Sigmoid colon (tissue), 7 donors: ENCODE data around the gene GALNT8. TPM values are rescaled to one million over a fixed set of nuclear protein-coding genes. Genes with fewer than 3 reads are reported as not detected.
"Not testable (repeated sequence)": the region's sequence is repeated elsewhere in the genome, so short reads cannot be mapped to it uniquely, and the experiment has no call there.

ENCODE experiments used
- DNase-seq: peaks from one replicate; pipeline ENCODE4 v3.0.0-alpha.2; 2019
- H3K27ac ChIP-seq, 4 donors: fragments of 200-600 bp; sonication (generic); one replicate each; pipeline ENCODE4 v1.5.1; 2016 to 2019; ENCODE audit warnings: mild to moderate bottlenecking in 1 of 4
- H3K27me3 ChIP-seq, 3 donors: fragments of 200-600 bp; sonication (generic); one replicate each; pipeline ENCODE4 v1.5.1; 2019; ENCODE audit warnings: mild to moderate bottlenecking in 1 of 3
- H3K36me3 ChIP-seq, 4 donors: fragments of 200-600 bp; sonication (generic); one replicate each; pipeline ENCODE4 v1.5.1; 2016 to 2019
- H3K4me1 ChIP-seq, 4 donors: fragments of 200-600 bp; sonication (generic); one replicate each; pipeline ENCODE4 v1.5.1; 2017 to 2019
- H3K4me3 ChIP-seq, 4 donors: fragments of 200-600 bp; sonication (generic); one replicate each; pipeline ENCODE4 v1.5.1; 2017 to 2019; ENCODE audit warnings: mild to moderate bottlenecking in 2 of 4, moderate library complexity in 1 of 4
- H3K9me3 ChIP-seq, 4 donors: fragments of 200-600 bp in 3 of 4; sonication (generic) in 3 of 4; one replicate each; pipeline versions ENCODE4 v1.5.1 to v1.6.1; 2013 to 2019
- EP300 ChIP-seq, 4 donors: sonication (generic); formaldehyde crosslinking; IDR thresholded peaks; one replicate each; pipeline ENCODE4 v1.6.1; 2017; ENCODE audit warnings: antibody characterized with exemption in 4 of 4
- POLR2A ChIP-seq, 2 donors: fragments of 450-650 bp; IDR thresholded peaks; one replicate each; pipeline ENCODE4 v1.6.1; 2016; ENCODE audit warnings: antibody characterized with exemption in 2 of 2, mild to moderate bottlenecking in 2 of 2, moderate library complexity in 2 of 2
- POLR2AphosphoS5 ChIP-seq, 4 donors: sonication (generic); formaldehyde crosslinking; IDR thresholded peaks; one replicate each; pipeline ENCODE4 v1.6.1; 2017; ENCODE audit warnings: antibody characterized with exemption in 4 of 4
- WGBS, 2 donors: extraction: QIAGEN DNeasy Blood & Tissue Kit; methylation state at CpG; one replicate each; pipeline ENCODE4 v1.1.7; 2013; 5-methylcytosine and 5-hydroxymethylcytosine counted together
- intact Hi-C: fragments of 100-400 bp; cut with DNase I; formaldehyde crosslinking; loops from one replicate; pipeline ENCODE4 v1.15.1; 2023
- polyA plus RNA-seq, 3 donors: library from polyadenylated mRNA; stranded (reverse); fragments of 200-250 nt; gene quantifications; one replicate each; pipeline ENCODE4 v1.2.3, GENCODE V29; 2013
- total RNA-seq, 4 donors: library from RNA; depleted of rRNA; stranded (reverse); fragments of >200 nt; gene quantifications; one replicate each; pipeline ENCODE4 v1.1.0, GENCODE V29; 2016
- TF ChIP-seq, protein P1 (sequence below), 4 experiments: fragments of 450-650 bp in 3 of 4; fragments of 200-600 bp in 1 of 4; IDR thresholded peaks; one replicate each; pipeline ENCODE4 v1.5.1; 2016 to 2019; ENCODE audit warnings: antibody characterized with exemption in 4 of 4, mild to moderate bottlenecking in 3 of 4, moderate library complexity in 2 of 4
- donor health status: healthy with polysubstance abuse.
- donor health status: Bipolar disorder and iron deficiency.
- donor health status: healthy.

The GALNT8 gene
- total and polyA plus RNA-seq, 7 donors = 1.1 to 8.1 (median 2.8) TPM

DNA sequence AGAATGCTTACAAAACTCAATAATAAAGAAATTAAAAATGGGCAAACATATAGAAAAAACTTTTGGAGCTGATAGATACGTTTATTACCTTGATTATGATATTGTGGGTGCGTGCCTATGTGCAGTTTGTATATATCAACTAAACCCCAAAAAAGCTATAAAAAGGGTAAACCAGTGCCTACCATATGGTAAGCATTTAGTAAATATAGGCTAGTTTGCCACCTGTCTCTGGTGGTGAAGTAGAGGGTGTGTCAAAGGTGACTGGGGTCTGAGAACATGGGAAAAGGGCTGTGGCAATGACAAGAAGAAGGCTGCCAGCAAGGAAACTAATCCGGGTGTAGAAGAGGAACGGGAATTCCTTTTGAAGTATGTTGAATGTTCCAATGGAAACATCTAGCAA lies 18.3 kb downstream of the GALNT8 start:
- TF ChIP-seq EP300 (IDR thresholded peaks at IDR 0.05) (no peak), POLR2A (IDR thresholded peaks at IDR 0.05) (no peak), POLR2AphosphoS5 (IDR thresholded peaks at IDR 0.05) (no peak)
- TF ChIP-seq, protein P1, sequence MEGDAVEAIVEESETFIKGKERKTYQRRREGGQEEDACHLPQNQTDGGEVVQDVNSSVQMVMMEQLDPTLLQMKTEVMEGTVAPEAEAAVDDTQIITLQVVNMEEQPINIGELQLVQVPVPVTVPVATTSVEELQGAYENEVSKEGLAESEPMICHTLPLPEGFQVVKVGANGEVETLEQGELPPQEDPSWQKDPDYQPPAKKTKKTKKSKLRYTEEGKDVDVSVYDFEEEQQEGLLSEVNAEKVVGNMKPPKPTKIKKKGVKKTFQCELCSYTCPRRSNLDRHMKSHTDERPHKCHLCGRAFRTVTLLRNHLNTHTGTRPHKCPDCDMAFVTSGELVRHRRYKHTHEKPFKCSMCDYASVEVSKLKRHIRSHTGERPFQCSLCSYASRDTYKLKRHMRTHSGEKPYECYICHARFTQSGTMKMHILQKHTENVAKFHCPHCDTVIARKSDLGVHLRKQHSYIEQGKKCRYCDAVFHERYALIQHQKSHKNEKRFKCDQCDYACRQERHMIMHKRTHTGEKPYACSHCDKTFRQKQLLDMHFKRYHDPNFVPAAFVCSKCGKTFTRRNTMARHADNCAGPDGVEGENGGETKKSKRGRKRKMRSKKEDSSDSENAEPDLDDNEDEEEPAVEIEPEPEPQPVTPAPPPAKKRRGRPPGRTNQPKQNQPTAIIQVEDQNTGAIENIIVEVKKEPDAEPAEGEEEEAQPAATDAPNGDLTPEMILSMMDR (IDR thresholded peaks at IDR 0.05) = no peak
- no peaks in the 10 kb centered on the region for H3K4me1 ChIP-seq
- H3K4me3 ChIP-seq = no peak overlapping the region
- H3K27me3 ChIP-seq = no peaks in the 10 kb centered on the region
- no peaks in the 10 kb centered on the region for H3K36me3 ChIP-seq
- 22 to 66% methylated on average over 4 of the region's 4 CpGs for WGBS, 2 donors
- DNase-seq = no peak
- no peak overlapping the region for H3K27ac ChIP-seq
- H3K9me3 ChIP-seq = no peaks in the 10 kb centered on the region
- intact Hi-C loops = no loop called here

DNA sequence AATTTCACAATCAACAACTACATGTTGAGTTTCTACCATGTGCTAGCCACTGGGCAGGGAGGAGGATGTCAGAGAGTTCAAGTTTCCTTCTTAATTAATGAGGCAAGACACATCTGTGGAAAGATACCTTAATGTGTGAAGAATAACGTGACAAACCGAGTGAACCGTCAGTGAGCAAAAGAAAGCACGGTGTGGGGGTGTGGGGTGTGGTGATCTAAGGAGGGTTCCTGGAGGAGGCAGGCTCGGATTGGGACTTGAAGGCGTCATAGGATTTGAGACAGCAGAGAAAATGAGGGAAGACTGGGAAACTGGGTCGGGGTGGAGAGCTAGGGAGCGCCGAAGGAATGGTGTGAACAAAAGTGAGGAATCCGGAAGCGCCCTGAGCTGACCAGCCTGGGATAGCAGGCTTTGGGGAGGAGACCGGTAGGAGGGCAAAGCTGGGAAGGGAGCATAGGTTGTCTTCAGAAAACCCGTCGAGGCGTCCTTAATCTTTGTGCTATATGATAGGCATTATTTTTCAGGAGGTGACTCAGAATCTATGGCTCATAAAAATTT lies 22.3 kb downstream of the GALNT8 start:
- H3K4me3 ChIP-seq = no peak overlapping the region
- 90 to 93% methylated on average over 15 of the region's 15 CpGs for WGBS, 2 donors

DNA sequence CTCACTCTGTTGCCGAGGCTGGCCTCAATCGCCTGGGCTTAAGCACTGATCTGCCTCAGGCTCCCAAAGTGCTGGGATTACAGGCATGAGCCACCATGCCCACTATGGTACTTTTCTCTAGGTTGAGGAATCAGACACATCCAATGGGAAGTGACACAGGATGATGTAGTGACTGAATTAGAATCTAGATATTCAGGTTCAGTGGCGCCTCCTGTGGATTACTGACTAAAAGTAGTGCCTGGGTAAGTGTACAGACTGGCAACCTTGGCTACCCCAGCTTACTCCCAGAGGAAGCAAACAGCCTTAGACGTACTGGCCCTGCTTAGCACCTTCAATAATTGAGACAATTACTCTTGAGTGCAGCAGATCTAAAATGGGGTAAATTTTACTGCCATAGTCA lies 22.8 kb downstream of the GALNT8 start:
- H3K27ac ChIP-seq = no peak overlapping the region
- 84 to 90% methylated on average over 4 of the region's 4 CpGs for WGBS, 2 donors
- intact Hi-C loops = no loop called here
- DNase-seq = no peak
- TF ChIP-seq POLR2A (IDR thresholded peaks at IDR 0.05) (no peak), POLR2AphosphoS5 (IDR thresholded peaks at IDR 0.05) (no peak), EP300 (IDR thresholded peaks at IDR 0.05) (no peak)
- TF ChIP-seq, protein P1 (IDR thresholded peaks at IDR 0.05) = no peak
- no peak overlapping the region for H3K4me3 ChIP-seq
- no peaks in the 10 kb centered on the region for H3K4me1 ChIP-seq
- no peaks in the 10 kb centered on the region for H3K36me3 ChIP-seq
- H3K9me3 ChIP-seq = no peaks in the 10 kb centered on the region
- no peaks in the 10 kb centered on the region for H3K27me3 ChIP-seq

More for the DNA sequence above, 22.3 kb downstream of the GALNT8 start:
- intact Hi-C loops = no loop called here
- Histone ChIP-seq H3K36me3 (no peaks in the 10 kb centered on the region), H3K27ac (no peak overlapping the region), H3K9me3 (no peaks in the 10 kb centered on the region), H3K4me1 (no peaks in the 10 kb centered on the region), H3K27me3 (no peaks in the 10 kb centered on the region)
- TF ChIP-seq, protein P1 (IDR thresholded peaks at IDR 0.05) = no peak
- TF ChIP-seq EP300 (IDR thresholded peaks at IDR 0.05) (no peak), POLR2AphosphoS5 (IDR thresholded peaks at IDR 0.05) (no peak), POLR2A (IDR thresholded peaks at IDR 0.05) (no peak)
- no peak for DNase-seq

DNA sequence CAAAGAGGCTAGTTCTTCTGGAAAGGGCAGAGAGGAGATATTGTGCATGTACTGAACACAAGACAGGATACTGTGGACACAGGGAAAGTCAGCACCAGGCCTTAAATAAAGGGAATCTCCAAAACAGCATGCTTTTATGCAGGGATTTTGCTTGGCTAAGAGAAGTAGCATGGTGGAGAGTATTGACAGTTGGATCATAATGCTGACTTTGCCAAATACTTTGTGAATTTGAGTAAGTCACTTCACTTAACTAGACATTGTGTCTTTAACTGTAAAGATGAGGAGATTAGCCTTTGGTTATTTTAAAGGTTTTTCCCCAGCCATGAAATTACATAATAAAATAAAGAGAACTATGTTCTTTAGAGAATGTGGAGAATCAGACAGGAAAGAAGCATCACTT lies 24.5 kb downstream of the GALNT8 start:
- Histone ChIP-seq H3K27ac (no peak overlapping the region), H3K27me3 (no peaks in the 10 kb centered on the region), H3K9me3 (no peaks in the 10 kb centered on the region), H3K4me1 (no peaks in the 10 kb centered on the region), H3K36me3 (no peaks in the 10 kb centered on the region), H3K4me3 (no peak overlapping the region)
- intact Hi-C loops = no loop called here
- DNase-seq = no peak
- TF ChIP-seq EP300 (IDR thresholded peaks at IDR 0.05) (no peak), POLR2AphosphoS5 (IDR thresholded peaks at IDR 0.05) (no peak), POLR2A (IDR thresholded peaks at IDR 0.05) (no peak)
- TF ChIP-seq, protein P1 (IDR thresholded peaks at IDR 0.05) = no peak

DNA sequence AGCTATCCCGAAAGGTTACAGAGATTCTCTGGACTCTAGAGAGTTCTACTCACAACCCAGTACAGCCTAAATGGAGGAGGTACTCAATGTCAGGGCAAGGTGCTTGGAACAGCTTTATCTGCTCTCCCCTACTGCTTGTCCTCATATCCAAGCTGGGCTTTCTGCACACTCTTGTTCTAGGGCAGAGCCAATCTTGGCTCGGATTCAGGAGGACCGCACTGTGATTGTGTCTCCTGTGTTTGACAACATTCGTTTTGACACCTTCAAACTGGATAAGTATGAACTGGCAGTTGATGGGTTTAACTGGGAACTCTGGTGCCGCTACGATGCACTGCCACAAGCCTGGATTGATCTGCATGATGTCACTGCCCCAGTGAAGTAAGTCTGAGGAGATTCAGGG lies 25.0 kb downstream of the GALNT8 start:
- H3K27me3 ChIP-seq = no peaks in the 10 kb centered on the region
- H3K36me3 ChIP-seq = no peaks in the 10 kb centered on the region
- no peaks in the 10 kb centered on the region for H3K9me3 ChIP-seq
- no peak overlapping the region for H3K27ac ChIP-seq
- TF ChIP-seq, protein P1 (IDR thresholded peaks at IDR 0.05) = no peak
- TF ChIP-seq EP300 (IDR thresholded peaks at IDR 0.05) = no peak
- no peak for TF ChIP-seq POLR2A (IDR thresholded peaks at IDR 0.05)
- no peak for TF ChIP-seq POLR2AphosphoS5 (IDR thresholded peaks at IDR 0.05)
- H3K4me3 ChIP-seq = no peak overlapping the region
- intact Hi-C loops = no loop called here
- no peak for DNase-seq
- WGBS, 2 donors = 91 to 94% methylated on average over 6 of the region's 6 CpGs
- H3K4me1 ChIP-seq = no peaks in the 10 kb centered on the region

DNA sequence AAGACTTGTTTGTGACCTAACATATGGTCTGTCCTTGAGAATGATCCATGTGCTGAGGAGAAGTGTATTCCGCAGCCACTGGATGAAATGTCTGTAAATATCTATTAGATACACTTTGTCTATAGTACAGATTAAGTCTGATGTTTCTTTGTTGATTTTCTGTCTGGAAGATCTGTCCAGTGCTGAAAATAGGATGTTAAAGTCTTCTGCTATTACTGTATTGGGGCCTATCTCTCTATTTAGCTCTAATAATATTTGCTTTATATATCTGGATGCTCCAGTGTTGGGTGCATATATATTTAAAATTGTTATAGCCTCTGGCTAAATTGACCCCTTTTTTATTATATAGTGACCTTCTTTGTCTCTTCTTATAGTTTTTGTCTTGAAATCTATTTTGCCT lies 31.5 kb downstream of the GALNT8 start:
- H3K4me1 ChIP-seq, H3K27ac ChIP-seq, intact Hi-C loops, DNase-seq, H3K36me3 ChIP-seq, H3K27me3 ChIP-seq, H3K9me3 ChIP-seq, H3K4me3 ChIP-seq: not testable (repeated sequence)
- WGBS, 2 donors = 94 to 95% methylated on average over 1 of the region's 1 CpG
